LNCAP (cell line): Measurements from ENCODE around the gene METTL3.

Experiments
- CTCF ChIP-seq: fragments of 450-650 bp; IDR thresholded peaks from 2 replicates; pipeline ENCODE4 v1.5.1; 2017; ENCODE audit warnings: mild to moderate bottlenecking

METTL3 gene

GRCh38 chr14:21505012-21505553 is 6.1 kb downstream of the METTL3 start:
- no peak for TF ChIP-seq CTCF

- TF ChIP-seq CTCF: no peak
These were observed 7.8 kb downstream of the METTL3 start for GRCh38 chr14:21503376-21503775.

- no peak for TF ChIP-seq CTCF
These were observed 9.6 kb downstream of the METTL3 start for GRCh38 chr14:21501568-21501967.

DNA sequence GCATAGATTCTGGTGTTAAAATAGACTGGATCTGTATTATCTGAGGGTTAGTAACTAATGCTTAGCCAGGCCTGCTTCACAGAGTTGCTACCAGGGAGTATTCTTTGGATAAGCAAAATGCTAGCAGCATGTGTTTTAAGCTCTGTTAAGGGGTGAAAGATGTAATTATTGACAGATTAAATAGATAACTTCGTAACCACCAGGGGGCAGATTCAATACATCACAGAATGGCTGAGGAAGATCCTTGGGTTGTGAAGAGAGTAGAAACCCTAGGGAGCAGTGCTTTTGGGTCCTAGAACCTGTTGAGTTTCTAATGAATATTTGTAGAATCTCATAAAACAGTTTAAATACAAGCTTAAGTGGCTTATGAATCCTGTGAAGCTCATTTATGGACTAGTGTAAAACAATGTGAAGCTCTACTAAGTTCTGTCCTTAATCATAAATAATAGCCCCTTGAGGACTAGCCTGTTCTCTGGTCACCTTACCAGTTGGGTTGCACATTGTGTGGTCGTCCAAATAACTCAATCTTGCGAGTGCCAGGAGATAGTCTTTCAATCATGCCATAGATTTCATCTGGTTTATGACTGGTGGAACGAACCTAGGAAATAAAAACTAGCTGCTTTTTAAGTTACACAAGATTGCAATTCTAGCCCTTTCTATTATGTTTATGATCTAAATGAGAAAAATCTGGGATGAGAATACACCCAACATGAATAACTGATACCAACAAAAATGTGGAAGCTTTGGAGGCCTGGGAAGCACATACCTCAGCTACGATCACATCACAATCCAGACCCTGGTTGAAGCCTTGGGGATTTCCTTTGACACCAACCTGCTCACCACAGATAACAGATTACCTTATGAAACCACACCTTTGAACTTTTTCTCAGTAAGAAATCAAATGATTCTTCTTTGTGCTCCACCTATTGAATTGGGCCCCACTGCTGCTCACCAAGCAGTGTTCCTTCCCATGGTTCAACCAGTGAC is 12.3 kb downstream of the METTL3 start:
- peak; percentile 58 for TF ChIP-seq CTCF

- TF ChIP-seq CTCF: no peak
These were observed 14.7 kb downstream of the METTL3 start for GRCh38 chr14:21496453-21496852.

DNA sequence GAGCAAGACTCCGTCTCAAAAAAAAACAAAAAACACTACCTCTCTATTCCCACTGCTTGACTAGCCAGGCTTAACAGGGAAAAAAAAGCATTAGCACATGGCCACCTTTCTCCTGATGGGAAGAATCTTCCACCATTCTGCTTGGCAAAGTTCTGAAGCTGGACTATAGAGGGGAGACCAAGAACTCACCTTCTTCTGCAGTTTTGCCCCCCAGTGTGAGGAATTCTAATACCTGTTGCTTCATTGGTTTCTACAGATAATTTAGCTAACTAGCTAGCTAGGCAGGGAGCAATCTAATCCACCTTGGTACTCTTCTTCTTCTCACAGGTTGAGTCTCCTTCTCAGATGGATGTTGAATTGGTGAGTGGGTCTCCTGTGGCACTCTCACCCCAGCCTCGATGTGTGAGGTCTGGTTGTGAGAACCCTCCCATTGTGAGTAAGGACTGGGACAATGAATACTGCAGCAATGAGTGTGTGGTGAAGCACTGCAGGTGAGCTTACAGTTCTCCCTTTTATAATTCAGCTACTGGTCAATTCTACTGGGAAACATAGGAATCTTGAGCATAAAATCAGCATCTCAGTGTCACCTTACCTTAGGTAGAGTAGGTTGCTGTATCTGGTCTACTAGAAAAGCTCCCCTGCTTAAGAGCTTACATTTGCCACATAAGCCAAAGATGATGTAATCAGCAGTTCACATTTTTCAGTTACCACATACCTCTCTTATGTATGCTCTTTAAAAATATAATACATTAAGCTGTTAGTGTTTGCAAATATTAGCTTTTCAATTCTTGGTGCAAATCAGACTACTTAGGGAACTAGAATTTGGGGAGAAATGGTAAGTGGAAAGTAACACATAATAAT is 16.0 kb downstream of the METTL3 start:
- no peak for TF ChIP-seq CTCF

- no peak for TF ChIP-seq CTCF
These were observed 24.5 kb downstream of the METTL3 start for GRCh38 chr14:21486640-21487087.
